ENCODE data around the gene PTPRC. TPM values are rescaled to one million over a fixed set of nuclear protein-coding genes. Genes with fewer than 3 reads are reported as not detected.

Gene PTPRC
- polyA plus RNA-seq, 1 donor from 2014 or later: 744 TPM

DNA sequence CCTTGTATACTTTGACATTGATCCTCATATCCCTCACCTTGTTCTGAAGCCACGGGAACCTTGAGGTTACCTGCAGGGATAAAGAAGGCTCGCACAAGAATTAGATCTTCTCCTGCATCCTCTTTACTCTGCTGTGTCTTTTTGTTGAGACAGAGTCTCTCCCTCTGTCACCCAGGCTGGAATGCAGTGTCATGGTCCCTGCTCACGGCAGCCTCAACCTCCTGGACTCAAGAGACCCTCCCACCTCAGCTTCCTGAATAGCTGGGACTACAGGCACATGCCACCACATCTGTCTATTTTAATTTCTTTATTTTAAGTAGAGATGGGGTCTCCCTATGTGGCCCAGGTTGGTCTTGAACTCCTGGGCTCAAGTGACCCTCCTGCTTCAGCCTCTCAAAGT is 134.7 kb downstream of the PTPRC start:
- Mint-ChIP-seq H3K27ac (no peak overlapping the region), H3K9me3 (no peaks in the 10 kb centered on the region), H3K4me1 (no peaks in the 10 kb centered on the region), H3K4me3 (no peak overlapping the region), H3K27me3 (peaks cover 4% of the 10 kb centered on the region), H3K36me3 (peaks cover 1% of the 10 kb centered on the region)

DNA sequence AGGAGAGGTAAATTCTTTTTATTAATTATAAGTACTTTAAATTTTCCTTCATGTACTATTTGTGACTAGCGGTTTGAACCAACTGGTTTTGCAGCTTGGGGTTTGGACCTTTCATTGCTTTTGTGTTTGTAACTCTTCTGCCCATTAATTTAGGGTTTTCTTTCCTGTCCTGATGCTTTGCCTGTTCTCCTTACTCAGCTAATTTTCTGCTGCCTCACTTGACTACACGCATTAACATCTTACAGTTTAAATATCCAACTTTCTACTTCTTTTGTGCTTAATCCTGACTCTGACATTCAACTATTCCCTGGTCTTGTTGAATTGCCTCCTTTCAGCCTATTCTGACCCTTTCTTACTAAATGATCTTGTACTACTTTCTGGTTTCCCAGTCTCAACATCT is 135.6 kb downstream of the PTPRC start:
- no peak overlapping the region for H3K4me3 Mint-ChIP-seq
- no peaks in the 10 kb centered on the region for H3K36me3 Mint-ChIP-seq
- peaks cover 4% of the 10 kb centered on the region for H3K27me3 Mint-ChIP-seq
- no peaks in the 10 kb centered on the region for H3K9me3 Mint-ChIP-seq
- no peaks in the 10 kb centered on the region for H3K4me1 Mint-ChIP-seq
- no peak overlapping the region for H3K27ac Mint-ChIP-seq

DNA sequence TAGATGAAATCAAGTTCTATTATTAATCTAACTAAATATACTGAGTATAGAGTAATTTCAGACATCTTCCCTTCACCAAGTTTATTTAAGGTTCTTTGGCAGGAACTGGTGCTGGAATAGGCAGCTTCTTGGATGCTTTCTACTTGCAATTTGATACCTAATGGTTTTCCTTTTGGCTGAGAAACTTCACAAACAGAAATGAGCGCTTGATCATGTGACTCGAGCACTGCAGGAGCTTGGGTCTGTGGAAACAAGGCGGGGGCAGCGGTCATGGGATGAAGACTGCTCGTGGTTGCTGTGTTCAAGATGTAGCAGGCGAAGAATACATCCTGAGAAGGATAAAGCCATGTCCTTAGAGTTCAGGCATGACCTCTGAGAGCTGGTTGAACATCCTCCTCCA is 136.8 kb downstream of the PTPRC start:
- Mint-ChIP-seq H3K4me3 (no peak overlapping the region), H3K27ac (no peak overlapping the region), H3K36me3 (no peaks in the 10 kb centered on the region), H3K27me3 (peaks cover 2% of the 10 kb centered on the region), H3K4me1 (no peaks in the 10 kb centered on the region), H3K9me3 (no peaks in the 10 kb centered on the region)

DNA sequence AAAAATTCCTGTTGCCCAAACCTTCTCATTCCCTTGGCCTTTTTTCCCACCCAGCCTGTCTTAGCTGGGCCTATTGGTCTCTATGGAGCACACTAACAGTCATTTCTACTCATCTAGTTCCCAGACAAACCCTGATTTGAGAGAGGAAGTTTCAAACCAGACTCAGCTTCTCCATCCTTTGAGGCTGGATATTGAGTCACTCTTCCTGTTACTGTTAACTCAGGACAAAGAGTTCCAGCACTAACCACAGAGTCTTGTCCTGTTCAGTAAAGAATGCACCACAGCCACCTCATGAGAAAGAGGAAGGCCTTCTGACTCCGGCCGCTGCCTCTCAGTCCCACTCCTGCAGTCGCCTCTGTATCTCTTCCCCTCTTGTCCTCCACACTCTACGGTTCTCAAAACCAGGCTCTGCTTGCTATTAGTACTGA is 137.8 kb downstream of the PTPRC start:
- Mint-ChIP-seq H3K4me3 (no peak overlapping the region), H3K36me3 (no peaks in the 10 kb centered on the region), H3K4me1 (no peaks in the 10 kb centered on the region), H3K9me3 (no peaks in the 10 kb centered on the region), H3K27me3 (peaks cover 2% of the 10 kb centered on the region), H3K27ac (no peak overlapping the region)

DNA sequence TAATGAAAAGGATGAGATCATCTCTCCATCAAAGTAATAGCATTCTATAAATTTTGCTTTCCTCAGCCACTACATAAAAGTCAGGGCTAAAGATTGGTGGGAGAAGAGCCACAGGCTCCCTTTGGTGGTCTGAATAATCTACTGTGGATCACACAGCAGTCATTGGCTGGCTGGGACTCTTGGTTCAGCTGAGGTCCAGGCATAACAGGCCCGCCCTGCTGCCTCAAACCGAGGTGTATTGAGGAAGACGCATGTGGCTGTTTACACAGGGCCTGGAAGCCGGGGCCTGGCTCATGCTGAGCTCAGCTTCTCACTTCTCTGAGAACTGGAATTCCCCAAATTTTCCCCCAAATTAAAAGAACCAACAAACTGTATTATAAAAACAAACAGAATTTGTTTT is 139.2 kb downstream of the PTPRC start:
- H3K4me3 Mint-ChIP-seq: no peak overlapping the region
- H3K27ac Mint-ChIP-seq: no peak overlapping the region

DNA sequence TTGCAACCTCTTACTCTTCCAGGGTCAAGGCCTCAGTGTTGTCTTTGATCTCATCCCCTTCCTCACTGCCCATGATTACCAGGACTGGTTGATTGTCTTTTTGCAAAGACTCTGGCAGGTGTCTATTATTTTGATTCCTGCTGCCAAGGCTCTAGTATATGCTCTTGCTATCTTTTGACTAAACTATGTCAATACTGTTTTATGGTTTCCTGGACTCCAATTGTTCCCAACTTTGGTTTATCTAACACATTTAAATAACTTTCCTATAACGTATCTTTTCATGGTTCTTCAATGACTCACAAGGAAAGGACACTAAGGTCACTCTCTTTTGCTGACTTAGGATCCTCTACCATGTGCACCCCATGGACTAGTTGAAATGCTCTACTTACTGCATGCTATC is 141.5 kb downstream of the PTPRC start:
- Mint-ChIP-seq H3K4me1 (no peaks in the 10 kb centered on the region), H3K9me3 (no peaks in the 10 kb centered on the region), H3K4me3 (no peak overlapping the region), H3K27me3 (no peaks in the 10 kb centered on the region), H3K27ac (no peak overlapping the region), H3K36me3 (peaks cover 3% of the 10 kb centered on the region)

More for the DNA sequence above, 139.2 kb downstream of the PTPRC start:
- Mint-ChIP-seq H3K36me3 (peaks cover 3% of the 10 kb centered on the region), H3K27me3 (no peaks in the 10 kb centered on the region), H3K9me3 (no peaks in the 10 kb centered on the region), H3K4me1 (no peaks in the 10 kb centered on the region)

DNA sequence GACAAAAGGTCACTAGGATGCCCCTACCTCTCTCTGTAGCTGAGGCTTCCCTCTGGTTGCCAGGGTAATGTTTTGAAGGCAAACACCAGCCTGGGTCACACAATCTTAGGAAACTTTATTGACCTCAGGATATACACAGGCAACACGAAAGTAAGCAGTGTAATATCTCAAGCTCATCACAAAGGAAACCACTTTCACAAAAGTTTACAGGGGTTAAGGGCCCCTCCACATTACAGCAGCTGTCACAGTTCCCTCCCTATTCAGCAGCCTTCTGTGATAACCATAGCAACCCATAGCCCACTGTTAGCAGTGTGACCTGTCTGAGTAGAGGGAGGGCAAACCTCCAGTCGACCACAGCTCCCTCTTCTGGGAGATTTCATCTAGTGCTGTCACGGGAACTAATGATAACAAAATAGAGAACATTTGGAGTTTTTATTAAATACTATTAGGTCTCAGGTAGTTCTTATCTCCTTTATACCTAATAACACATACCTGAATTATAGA is 149.8 kb downstream of the PTPRC start:
- Mint-ChIP-seq H3K27ac (no peak overlapping the region), H3K4me3 (no peak overlapping the region), H3K36me3 (no peaks in the 10 kb centered on the region), H3K27me3 (no peaks in the 10 kb centered on the region), H3K4me1 (no peaks in the 10 kb centered on the region), H3K9me3 (no peaks in the 10 kb centered on the region)

DNA sequence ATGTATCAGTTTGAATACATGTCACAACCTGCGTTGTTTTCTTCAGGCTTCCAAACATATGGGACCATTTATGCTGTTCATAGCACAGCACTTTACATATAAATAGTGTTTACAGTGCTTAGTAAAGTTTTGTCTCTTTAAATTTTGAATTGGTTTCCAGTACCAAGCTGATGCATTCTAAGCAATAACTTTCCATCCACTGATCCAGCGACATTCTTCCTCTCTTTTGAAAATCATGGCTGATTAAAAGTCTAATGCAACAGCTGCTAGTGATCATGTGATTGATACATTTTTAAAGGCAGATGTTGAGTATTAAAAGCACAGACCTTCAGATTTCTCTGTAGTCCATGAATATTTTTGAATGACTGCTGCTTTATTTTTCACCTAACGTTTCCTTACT is 154.9 kb downstream of the PTPRC start:
- H3K36me3 Mint-ChIP-seq: peaks cover 1% of the 10 kb centered on the region
- H3K27me3 Mint-ChIP-seq: peaks cover 2% of the 10 kb centered on the region
- peaks cover 5 to 11% (median 7%) of the 10 kb centered on the region in 3 donors for H3K9me3 Mint-ChIP-seq
- H3K27ac Mint-ChIP-seq: no peak overlapping the region
- no peaks in the 10 kb centered on the region for H3K4me1 Mint-ChIP-seq
- no peak overlapping the region for H3K4me3 Mint-ChIP-seq

DNA sequence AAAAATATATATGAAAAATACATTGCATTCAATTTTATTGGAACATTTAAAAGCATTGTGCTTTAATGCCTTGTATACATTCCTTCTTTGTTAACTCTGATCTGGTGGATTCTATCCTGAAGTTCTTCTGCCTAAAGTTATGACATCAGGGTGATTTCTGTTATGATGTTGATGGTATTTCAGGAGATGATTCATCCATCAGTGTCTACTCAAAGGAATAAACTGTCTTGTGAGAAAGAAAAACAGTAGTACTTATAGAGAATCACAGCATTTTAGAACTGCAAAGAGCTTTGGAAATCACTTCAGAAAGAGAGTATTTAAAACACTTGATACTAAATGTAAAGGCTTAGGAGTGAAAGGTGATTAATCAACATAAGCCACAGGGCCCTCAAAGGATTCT is 155.7 kb downstream of the PTPRC start:
- no peak overlapping the region for H3K27ac Mint-ChIP-seq
- H3K36me3 Mint-ChIP-seq: peaks cover 1% of the 10 kb centered on the region
- H3K4me3 Mint-ChIP-seq: no peak overlapping the region
- H3K27me3 Mint-ChIP-seq: peaks cover 2% of the 10 kb centered on the region
- H3K4me1 Mint-ChIP-seq: no peaks in the 10 kb centered on the region
- peaks cover 5 to 11% (median 7%) of the 10 kb centered on the region in 3 donors for H3K9me3 Mint-ChIP-seq

DNA sequence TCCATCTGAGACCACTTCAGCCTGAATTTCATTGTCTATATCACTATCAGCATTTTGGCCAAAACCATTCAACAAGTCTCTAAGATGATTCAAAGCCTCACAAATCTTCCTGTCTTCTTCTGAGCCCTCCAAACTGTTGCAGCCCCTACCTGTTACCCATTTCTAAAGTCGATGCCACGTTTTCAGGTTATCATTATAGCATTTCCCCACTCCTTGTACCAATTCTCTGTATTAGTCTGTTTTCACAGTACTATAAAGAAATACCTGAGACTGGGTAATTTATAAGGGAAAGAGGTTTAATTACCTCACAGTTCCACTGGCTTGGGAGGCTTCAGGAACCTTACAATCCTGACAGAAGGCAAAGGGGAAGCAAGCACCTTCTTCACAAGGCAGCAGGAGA is 158.8 kb downstream of the PTPRC start:
- Mint-ChIP-seq H3K4me1 (no peaks in the 10 kb centered on the region), H3K4me3 (no peak overlapping the region), H3K27ac (no peak overlapping the region), H3K36me3 (peaks cover 1% of the 10 kb centered on the region), H3K9me3 (peaks cover 5 to 11% (median 7%) of the 10 kb centered on the region in 3 donors), H3K27me3 (peaks cover 2% of the 10 kb centered on the region)

DNA sequence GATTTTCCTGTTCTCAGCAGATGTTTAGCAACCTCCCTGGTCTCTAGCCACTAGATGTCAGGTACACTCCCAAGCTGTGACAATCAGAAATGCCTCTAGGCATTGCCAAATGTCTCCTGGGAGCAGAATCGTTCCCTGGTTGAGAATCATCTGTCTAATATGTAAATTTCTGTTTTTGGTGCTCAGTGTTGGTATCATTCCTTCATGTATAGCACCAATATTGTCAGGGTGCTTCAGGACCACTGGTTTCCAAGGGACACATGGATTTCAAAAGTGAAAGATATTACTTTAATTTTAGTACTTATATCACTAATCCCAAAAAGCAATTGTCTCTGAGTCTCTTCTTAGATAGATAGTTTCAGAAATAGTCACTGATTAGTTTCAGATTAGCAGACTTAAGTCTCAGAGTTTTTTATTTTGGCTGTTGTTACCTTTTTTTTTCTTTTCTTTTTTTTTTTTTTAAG is 160.1 kb downstream of the PTPRC start:
- Mint-ChIP-seq H3K27me3 (peaks cover 2% of the 10 kb centered on the region), H3K27ac (no peak overlapping the region), H3K36me3 (peaks cover 1% of the 10 kb centered on the region), H3K9me3 (peaks cover 5 to 11% (median 7%) of the 10 kb centered on the region in 3 donors), H3K4me1 (no peaks in the 10 kb centered on the region), H3K4me3 (no peak overlapping the region)

DNA sequence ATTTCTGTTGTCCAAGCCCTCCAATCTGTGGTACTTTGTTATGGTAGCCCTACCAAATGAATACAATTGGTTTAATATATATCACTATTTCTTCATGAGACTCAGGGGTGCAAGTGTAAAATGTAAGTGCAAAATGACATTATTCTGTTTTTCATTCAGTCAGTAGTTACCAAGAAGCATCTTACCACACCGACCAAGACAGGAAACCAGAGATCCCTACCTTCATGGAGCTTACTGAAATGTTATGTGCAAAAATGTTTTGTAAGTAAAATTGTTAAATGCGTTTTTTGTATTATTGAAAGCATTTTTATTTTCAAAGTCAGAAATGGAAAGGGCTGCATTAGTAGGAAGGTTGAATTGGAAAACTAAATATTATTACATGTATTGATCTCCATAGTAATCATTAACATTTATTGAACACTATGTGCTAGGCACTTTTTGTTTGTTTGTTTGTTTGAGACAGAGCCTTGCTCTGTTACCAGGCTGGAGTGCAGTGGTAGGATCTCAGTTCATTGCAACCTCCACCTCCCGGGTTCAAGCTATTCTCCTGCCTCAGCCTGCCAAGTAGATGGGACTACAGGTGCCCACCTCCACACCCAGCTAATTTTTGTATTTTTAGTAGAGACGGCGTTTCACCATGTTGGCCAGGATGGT is 166.8 kb downstream of the PTPRC start:
- Mint-ChIP-seq H3K27ac (no peak overlapping the region), H3K36me3 (peaks cover 2% of the 10 kb centered on the region), H3K4me3 (no peak overlapping the region), H3K9me3 (peaks cover 0 to 2% (median 0%) of the 10 kb centered on the region in 3 donors), H3K27me3 (peaks cover 2% of the 10 kb centered on the region), H3K4me1 (no peaks in the 10 kb centered on the region)

DNA sequence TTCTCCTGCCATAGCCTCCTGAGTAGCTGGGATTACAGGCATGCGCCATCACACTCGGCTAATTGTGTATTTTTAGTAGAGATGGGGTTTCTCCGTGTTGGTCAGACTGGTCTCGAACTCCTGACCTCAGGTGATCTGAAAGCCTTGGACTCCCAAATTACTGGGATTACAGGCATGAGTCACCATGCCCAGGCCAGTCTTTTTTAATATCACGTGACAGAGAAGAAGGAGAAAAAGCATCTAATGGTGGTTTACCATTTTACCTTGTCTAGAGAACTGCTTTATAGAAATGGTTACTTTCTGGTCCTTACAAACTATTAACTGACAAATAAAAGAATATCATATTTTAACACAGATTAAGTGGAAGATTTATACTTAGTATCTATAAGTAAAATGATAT is 168.0 kb downstream of the PTPRC start:
- Mint-ChIP-seq H3K27me3 (peaks cover 2% of the 10 kb centered on the region), H3K4me1 (no peaks in the 10 kb centered on the region), H3K9me3 (peaks cover 0 to 2% (median 0%) of the 10 kb centered on the region in 3 donors), H3K4me3 (no peak overlapping the region), H3K36me3 (peaks cover 2% of the 10 kb centered on the region), H3K27ac (no peak overlapping the region)
